Fibroblast of skin of left quadriceps (primary cell): ENCODE data around the gene CD4.
"Not testable (repeated sequence)": the region's sequence is repeated elsewhere in the genome, so short reads cannot be mapped to it uniquely, and the experiment has no call there.

Source experiments
- DNase-seq, 2 experiments: peaks; one replicate each; pipeline ENCODE4 v3.0.0-alpha.2; 2013; ENCODE audit warnings: low read depth in 2 of 2

CD4 gene

GRCh38 chr12:6847676-6848075 lies 58.3 kb downstream of the CD4 start:
- no peak for DNase-seq

- no peak for DNase-seq
Observed at GRCh38 chr12:6849427-6849826, 60.1 kb downstream of the CD4 start.

DNA sequence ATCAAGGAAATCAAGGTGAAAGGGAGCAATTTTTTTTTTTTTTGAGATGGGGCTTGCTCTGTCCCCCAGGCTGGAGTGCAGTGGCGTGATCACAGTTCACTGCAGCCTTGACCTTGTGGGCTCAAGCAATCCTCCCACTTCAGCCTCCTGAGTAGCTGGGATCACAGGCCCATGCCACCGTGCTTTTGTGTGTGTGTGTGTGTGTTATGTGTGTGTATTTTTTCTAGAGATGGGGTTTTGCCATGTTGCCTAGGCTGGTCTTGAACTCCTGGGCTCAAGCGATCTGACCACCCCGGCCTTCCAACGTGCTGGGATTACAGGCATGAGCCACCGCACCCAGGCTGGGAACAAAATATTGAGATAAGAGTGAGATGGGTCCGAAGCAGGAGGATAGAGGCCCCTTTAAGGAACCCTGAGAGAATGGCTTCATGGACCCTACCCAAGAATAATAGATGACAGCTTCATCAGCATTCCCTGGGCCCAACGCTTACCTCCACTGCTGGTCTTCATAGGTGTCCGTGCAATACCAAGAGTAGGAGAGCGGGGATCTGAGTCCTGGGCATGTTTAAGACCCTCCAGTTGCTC lies 60.7 kb downstream of the CD4 start:
- no peak for DNase-seq

GRCh38 chr12:6850796-6851152 lies 61.4 kb downstream of the CD4 start:
- no peak for DNase-seq

DNA sequence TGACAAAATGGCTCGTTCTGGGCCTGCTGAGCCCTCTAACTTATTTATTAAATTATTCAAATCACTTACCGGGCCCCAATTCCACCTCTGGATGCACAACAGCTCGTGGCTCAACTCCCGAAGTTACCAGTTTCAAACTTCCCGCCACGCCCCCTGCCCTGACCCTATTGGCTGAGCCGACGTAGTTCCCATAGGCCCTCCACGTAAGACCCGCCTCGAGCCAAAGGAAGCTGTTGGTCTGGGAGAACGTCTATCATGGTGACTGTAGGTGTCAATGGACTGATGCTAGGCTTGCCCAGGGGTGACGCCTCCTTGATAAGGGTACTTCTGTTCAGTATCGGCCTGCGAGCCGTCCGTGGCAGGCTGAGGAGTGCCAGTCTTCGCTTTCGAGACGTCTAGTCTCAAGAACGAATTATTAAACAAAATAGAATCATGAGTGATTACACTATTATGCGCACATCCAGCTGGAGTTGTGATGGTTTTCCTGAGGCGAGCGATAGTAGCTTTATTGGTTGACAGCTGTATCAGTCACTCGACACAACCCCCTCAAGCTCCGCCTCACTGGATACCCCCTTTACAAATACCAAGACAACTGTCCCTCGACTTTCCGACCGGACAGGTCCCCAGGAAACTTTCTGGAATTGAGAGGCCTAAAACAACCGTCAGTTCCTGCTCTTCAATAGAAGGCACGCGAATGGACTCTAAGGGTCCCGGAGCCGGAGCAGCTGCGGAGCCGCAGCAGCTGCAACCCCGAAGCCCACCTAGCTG lies 62.0 kb downstream of the CD4 start, which contains the start of gene CDCA3:
TSS of gene CDCA3 (minus strand) at position 134 of the 768 bp plus-strand sequence. CDS start 334 bp downstream, outside the sequence.
- peak; percentile 97 to 98 for DNase-seq

DNA sequence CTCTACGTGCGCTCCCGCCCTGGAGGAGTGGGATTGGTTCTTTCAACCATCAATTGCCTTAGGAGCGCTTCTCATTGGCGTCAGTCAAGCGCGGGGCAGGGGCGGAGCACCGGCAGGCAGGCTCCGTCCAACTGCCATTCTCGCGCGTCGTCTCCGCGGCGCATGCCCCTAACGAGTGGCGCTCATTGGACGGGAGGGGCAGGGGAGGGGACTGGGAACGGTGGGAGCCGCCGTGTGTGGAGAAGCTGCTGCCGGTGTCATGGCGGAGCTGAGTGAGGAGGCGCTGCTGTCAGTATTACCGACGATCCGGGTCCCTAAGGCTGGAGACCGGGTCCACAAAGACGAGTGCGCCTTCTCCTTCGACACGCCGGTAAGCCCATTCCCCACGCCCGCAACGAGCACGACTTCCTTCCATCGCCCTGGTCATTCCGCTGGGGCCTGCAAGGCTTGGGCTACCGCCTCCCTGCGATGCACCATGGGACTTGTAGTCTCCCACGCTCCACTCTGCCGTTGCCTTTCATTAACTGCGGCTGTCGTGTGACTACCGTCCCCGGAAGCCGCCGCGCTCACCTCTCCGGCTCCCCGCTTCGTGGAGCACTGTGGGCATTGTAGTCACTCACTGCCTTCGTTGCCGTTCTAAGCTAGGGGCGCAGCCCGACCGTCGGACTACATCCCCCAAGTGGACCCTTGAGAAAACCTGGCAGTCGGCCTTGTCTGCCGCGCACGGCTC lies 62.8 kb downstream of the CD4 start, which contains the start of gene USP5:
TSS of gene USP5 (plus strand) at position 230 of the 730 bp plus-strand sequence. CDS start at position 260, 30 bp downstream.
- peak; percentile 99 for DNase-seq

- no peak for DNase-seq
Observed at GRCh38 chr12:6852651-6853354, 63.5 kb downstream of the CD4 start.

DNA sequence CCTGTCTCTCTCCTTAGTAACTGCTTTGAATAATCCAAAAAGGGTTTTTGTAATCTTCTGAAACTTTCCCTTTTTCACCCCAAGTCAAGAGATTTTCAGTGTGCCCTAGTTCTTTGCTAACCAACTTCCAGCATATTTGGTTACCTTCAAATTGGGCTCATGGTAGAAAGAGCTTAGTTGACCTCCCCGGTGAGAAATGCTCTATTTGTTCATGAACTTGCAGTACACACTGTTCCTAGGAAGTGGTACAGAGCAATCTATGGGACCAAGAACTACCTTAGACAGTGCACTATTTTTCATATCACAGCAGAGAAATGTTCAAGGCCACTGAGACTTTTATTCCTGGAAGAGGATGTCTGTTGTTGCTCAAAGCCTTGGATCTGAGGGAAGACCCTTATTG lies 64.3 kb downstream of the CD4 start:
- no peak for DNase-seq

DNA sequence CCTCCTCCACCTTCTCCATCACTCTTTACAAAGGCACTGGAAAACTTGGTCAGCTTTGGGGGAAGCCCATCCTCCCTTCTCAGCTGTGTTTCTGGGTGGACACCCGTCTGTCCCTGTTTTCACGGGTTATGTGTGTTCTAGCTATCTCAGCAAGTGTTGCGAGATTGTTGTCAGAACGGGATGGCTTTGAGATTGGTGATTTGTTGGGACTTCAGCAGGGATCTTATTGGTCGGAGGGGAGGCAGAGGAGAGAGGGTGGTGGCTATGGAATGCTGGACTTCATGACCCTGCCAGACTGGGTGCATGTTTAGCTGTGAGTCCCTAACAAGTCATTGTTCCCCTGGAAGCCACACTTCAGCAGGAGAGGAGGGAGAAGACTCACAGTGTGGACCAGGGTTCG lies 64.7 kb downstream of the CD4 start:
- DNase-seq: no peak

DNA sequence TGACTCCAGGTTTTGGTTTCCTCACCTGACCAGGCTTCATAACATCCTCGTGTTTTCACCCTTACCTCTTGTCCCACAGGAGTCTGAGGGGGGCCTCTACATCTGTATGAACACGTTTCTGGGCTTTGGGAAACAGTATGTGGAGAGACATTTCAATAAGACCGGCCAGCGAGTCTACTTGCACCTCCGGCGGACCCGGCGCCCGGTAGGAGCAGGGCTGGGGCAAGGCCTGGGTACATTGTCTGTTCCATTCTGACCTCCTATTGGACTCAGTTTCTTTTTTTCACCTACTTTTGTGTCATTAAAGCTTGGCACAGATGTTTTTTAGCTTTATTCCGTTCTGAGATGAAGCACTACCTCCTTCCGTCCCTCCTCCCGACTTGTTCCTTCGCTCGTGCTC lies 66.0 kb downstream of the CD4 start:
- no peak for DNase-seq

- no peak for DNase-seq
Observed at GRCh38 chr12:6858799-6859198, 69.5 kb downstream of the CD4 start.

- DNase-seq: no peak
Observed at GRCh38 chr12:6860116-6860515, 70.8 kb downstream of the CD4 start.

- DNase-seq: no peak
Observed at GRCh38 chr12:6860942-6861341, 71.6 kb downstream of the CD4 start.

- DNase-seq: no peak
Observed at GRCh38 chr12:6861391-6861790, 72.1 kb downstream of the CD4 start.

DNA sequence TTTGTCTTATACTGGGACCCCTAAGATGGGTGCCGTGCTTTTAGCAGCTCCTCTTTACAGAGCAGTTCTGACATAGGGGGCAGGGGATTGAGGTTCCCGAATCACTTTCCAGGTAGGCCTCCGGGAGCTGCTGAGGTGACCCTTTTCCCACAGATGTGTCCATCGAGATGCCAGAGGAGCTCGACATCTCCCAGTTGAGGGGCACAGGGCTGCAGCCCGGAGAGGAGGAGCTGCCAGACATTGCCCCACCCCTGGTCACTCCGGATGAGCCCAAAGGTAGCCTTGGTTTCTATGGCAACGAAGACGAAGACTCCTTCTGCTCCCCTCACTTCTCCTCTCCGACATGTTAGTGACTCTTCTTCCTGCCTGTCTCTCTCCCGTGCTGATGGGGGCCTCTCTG lies 73.7 kb downstream of the CD4 start:
- no peak for DNase-seq

DNA sequence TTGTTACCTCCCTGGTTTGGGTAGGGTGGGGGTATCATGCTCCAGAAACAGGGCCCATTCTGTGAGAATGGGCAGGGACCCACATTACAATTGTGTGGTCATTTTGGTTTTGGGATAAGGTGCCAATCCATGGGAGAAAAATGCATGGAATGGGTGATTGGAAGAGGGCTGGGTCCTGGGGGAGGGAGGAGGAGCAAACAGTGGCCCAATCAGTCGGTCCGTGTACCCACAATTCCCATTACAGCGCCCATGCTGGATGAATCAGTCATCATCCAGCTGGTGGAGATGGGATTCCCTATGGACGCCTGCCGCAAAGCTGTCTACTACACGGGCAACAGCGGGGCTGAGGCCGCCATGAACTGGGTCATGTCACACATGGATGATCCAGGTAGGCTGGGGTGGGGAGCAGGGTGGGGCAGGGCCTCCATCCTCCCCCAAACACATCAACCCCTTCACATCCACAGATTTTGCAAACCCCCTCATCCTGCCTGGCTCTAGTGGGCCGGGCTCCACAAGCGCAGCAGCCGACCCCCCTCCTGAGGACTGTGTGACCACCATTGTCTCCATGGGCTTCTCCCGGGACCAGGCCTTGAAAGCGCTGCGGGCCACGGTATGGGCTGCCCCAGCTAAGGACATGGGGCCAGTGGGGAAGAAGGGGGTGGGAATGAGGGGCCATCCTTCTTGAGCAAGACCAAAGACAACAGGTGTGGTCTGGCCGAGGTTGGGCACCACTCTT lies 74.4 kb downstream of the CD4 start:
- DNase-seq: no peak

- not testable (repeated sequence) for DNase-seq
Observed at GRCh38 chr12:6865307-6865706, 76.0 kb downstream of the CD4 start.

DNA sequence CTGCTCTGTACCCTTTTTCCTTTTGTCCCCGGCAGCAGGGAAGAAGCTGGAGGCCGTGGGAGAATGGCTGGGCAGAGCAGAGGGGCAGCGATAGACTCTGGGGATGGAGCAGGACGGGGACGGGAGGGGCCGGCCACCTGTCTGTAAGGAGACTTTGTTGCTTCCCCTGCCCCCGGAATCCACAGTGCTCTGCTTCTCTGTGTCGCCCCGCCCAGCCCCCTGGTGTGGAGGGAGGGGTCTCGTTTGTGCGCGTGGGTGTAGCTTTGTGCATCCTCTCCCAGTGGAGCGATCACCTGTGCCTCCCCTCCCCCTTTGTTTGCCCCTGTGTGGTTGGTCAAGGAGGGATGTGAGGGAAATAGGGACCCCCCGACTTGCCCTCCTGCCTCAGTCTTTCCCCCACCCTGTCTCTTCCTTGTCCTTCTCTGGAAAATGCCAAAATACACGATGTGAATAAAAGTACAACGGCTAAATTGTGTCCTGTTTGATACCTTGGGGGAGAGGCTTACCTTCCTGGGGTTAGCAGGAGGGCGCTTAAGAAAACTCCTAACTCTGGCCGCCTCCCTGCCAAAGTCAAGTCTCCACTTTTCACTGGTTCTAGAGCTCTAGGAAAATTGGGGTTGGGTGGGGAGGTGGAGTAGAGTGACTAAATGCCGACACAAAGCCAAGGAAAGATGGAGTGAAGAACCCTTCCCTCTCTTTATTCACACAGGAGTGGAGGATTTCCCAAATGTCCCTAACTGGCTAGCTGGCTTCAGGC lies 77.0 kb downstream of the CD4 start:
- DNase-seq: no peak

GRCh38 chr12:6866920-6867412 lies 77.6 kb downstream of the CD4 start:
- DNase-seq: no peak

DNA sequence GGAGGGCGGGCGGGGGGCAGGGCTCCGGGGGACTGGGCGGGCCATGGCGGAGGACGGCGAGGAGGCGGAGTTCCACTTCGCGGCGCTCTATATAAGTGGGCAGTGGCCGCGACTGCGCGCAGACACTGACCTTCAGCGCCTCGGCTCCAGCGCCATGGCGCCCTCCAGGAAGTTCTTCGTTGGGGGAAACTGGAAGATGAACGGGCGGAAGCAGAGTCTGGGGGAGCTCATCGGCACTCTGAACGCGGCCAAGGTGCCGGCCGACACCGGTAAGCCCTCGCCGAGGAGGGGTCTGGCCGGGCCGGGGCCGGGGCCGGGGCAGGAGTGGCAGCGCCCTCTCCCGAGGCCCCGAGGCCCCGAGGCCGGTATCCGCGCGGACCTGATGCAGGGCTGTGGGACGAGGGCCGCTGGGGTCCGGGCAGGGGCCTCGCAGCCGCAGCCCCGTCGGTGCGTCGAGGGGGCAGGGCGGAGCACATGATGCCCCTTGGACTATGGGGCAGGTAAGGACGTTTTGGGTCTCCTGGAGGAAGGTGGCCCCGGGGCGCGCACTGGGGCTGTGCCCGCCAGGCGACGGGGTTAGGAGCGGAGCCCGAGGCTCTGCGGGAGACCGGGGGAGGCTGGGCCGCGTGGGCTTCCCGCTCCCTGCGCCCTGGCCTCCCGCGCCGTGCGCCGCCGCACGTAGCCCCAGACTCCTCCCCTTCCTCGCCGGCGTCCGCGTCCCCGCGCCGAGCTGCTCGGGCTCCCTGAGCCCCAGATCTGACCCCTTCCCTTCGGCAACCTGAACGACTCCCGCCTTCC lies 78.3 kb downstream of the CD4 start, which contains the start of gene TPI1:
TSS of gene TPI1 (plus strand) at position 119 of the 798 bp plus-strand sequence. CDS start at position 155, 36 bp downstream.
- DNase-seq: no peak
